Colonic mucosa (tissue), 4 donors: ENCODE data around the gene SAMSN1. TPM values are rescaled to one million over a fixed set of nuclear protein-coding genes. Genes with fewer than 3 reads are reported as not detected.

Source experiments
- DNase-seq: peaks from one replicate; pipeline ENCODE4 v3.0.0-alpha.2; 2020
- H3K27ac ChIP-seq: fragments of 200-600 bp; one replicate; pipeline ENCODE4 v1.8.0; 2021
- H3K27me3 ChIP-seq: fragments of 200-600 bp; one replicate; pipeline ENCODE4 v1.8.0; 2021
- H3K36me3 ChIP-seq: fragments of 200-600 bp; one replicate; pipeline ENCODE4 v1.8.0; 2021
- H3K4me1 ChIP-seq: fragments of 200-600 bp; one replicate; pipeline ENCODE4 v1.8.0; 2021; ENCODE audit warnings: mild to moderate bottlenecking
- H3K4me3 ChIP-seq: fragments of 200-600 bp; one replicate; pipeline ENCODE4 v1.8.0; 2021
- H3K9ac ChIP-seq, 2 donors: one replicate each; pipeline ENCODE4 v1.7.0; 2013; ENCODE audit warnings: control low read depth in 2 of 2, low read depth in 2 of 2, low read length in 2 of 2
- H3K9me3 ChIP-seq: fragments of 200-600 bp; one replicate; pipeline ENCODE4 v1.8.0; 2021
- intact Hi-C: fragments of 100-400 bp; cut with DNase I; formaldehyde crosslinking; loops from one replicate; pipeline ENCODE4 v1.14.1; 2022
- total RNA-seq, 2 donors: library from RNA; stranded (reverse); fragmentation: NEBNext Ultra II Directional in 1 of 2; extraction: Animal tissue kit (Norgen Biotek cat#: 25700) in 1 of 2; gene quantifications; one replicate each; pipeline ENCODE4 v1.2.1, GENCODE V29; 2021
- TF ChIP-seq, protein P1 (sequence below): fragments of 200-600 bp; IDR thresholded peaks from one replicate; pipeline ENCODE4 v1.8.0; 2022; ENCODE audit warnings: antibody characterized with exemption, mild to moderate bottlenecking
- donor health status: healthy.
- donor health status: DM: no; HTN: no; CAD: no.
- donor health status: DM: no; HTN: no; CAD: no.

The SAMSN1 gene
- total RNA-seq, 2 donors from 2014 or later: 2.5 to 5.1 TPM

GRCh38 chr21:14543983-14544382 is 2.1 kb downstream of the SAMSN1 start:
- intact Hi-C loops: no loop called here
- H3K4me1 ChIP-seq: no peaks in the 10 kb centered on the region
- no peak overlapping the region for H3K9ac ChIP-seq
- H3K9me3 ChIP-seq: no peaks in the 10 kb centered on the region
- TF ChIP-seq, protein P1, sequence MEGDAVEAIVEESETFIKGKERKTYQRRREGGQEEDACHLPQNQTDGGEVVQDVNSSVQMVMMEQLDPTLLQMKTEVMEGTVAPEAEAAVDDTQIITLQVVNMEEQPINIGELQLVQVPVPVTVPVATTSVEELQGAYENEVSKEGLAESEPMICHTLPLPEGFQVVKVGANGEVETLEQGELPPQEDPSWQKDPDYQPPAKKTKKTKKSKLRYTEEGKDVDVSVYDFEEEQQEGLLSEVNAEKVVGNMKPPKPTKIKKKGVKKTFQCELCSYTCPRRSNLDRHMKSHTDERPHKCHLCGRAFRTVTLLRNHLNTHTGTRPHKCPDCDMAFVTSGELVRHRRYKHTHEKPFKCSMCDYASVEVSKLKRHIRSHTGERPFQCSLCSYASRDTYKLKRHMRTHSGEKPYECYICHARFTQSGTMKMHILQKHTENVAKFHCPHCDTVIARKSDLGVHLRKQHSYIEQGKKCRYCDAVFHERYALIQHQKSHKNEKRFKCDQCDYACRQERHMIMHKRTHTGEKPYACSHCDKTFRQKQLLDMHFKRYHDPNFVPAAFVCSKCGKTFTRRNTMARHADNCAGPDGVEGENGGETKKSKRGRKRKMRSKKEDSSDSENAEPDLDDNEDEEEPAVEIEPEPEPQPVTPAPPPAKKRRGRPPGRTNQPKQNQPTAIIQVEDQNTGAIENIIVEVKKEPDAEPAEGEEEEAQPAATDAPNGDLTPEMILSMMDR: no peak
- H3K36me3 ChIP-seq: no peaks in the 10 kb centered on the region
- peak overlapping the region; percentile 2 for H3K4me3 ChIP-seq
- no peaks in the 10 kb centered on the region for H3K27me3 ChIP-seq
- H3K27ac ChIP-seq: no peak overlapping the region
- DNase-seq: no peak

DNA sequence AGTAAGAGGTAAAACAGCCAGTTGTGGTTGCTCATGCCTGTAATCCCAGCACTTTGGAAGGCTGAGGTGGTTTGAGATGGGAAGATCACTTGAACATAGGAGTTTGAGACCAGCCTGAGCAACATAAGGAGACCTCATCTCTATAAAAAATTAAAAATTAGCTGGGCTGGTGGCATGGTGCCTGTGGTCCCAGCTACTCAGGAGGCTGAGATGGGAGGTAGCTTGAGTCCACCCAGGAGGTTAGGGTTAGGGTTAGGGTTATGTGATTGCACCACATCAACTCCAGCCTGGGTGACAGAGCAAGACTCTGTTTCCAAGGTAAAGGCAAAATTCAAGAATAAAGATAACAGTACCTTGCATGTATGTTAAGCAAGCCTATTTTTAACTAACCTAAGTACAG is 3.5 kb downstream of the SAMSN1 start:
- intact Hi-C loops: no loop called here
- H3K4me1 ChIP-seq: no peaks in the 10 kb centered on the region
- no peaks in the 10 kb centered on the region for H3K36me3 ChIP-seq
- DNase-seq: no peak
- no peaks in the 10 kb centered on the region for H3K27me3 ChIP-seq
- H3K9ac ChIP-seq: no peak overlapping the region
- H3K27ac ChIP-seq: peak overlapping the region; percentile 23
- TF ChIP-seq, protein P1: no peak
- no peak overlapping the region for H3K4me3 ChIP-seq
- no peaks in the 10 kb centered on the region for H3K9me3 ChIP-seq

- TF ChIP-seq, protein P1: no peak
- peak overlapping the region; percentile 23 for H3K27ac ChIP-seq
- intact Hi-C loops: no loop called here
These were observed 4.1 kb downstream of the SAMSN1 start for GRCh38 chr21:14541841-14542490.

DNA sequence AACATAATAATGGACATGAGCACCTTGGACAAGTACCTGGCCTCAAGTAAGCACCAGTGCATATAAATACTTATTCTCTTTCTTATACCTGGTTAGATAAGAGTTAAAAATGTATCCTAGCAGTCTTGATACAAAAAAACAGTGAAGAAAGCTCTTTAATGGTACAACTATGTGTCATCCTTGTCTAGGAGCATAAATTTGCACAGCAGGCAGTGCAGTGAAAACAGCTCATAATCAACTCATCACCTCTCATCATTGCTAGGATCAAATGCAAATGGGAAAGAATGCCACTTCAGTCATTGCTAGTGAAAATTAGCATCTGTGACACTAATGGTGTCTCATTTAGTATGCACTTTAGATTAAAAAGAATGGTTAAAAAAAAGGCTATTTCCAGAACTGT is 7.6 kb downstream of the SAMSN1 start:
- Histone ChIP-seq H3K4me1 (no peaks in the 10 kb centered on the region), H3K9ac (no peak overlapping the region), H3K4me3 (no peak overlapping the region), H3K27me3 (no peaks in the 10 kb centered on the region), H3K27ac (no peak overlapping the region), H3K36me3 (no peaks in the 10 kb centered on the region), H3K9me3 (no peaks in the 10 kb centered on the region)
- TF ChIP-seq, protein P1: no peak
- intact Hi-C loops: no loop called here
- no peak for DNase-seq

More at GRCh38 chr21:14541841-14542490, 4.1 kb downstream of the SAMSN1 start:
- no peak overlapping the region for H3K4me3 ChIP-seq
- H3K9me3 ChIP-seq: no peaks in the 10 kb centered on the region
- H3K4me1 ChIP-seq: no peaks in the 10 kb centered on the region
- no peaks in the 10 kb centered on the region for H3K27me3 ChIP-seq
- no peaks in the 10 kb centered on the region for H3K36me3 ChIP-seq
- peak overlapping the region in 1 of 2 donors; percentile 12 for H3K9ac ChIP-seq
- DNase-seq: no peak

GRCh38 chr21:14536929-14537328 is 9.2 kb downstream of the SAMSN1 start:
- Histone ChIP-seq H3K27ac (no peak overlapping the region), H3K27me3 (no peaks in the 10 kb centered on the region), H3K36me3 (no peaks in the 10 kb centered on the region), H3K4me1 (no peaks in the 10 kb centered on the region), H3K9ac (no peak overlapping the region), H3K9me3 (no peaks in the 10 kb centered on the region), H3K4me3 (no peak overlapping the region)
- intact Hi-C loops: no loop called here
- no peak for DNase-seq
- TF ChIP-seq, protein P1: no peak
